Activated CD4-positive, alpha-beta T cell treated with anti-CD3 and anti-CD28 coated beads, Interleukin-2, amount 10 ng/mL, durations not matched to agents 7 days and 5 days (primary cell): ENCODE results near the gene REV1. TPM values are rescaled to one million over a fixed set of nuclear protein-coding genes. Genes with fewer than 3 reads are reported as not detected.

Experiments used
- total RNA-seq, 2 experiments: library from RNA; stranded (reverse); gene quantifications; one replicate each; pipeline ENCODE4 v1.2.3, GENCODE V29; 2021

REV1 gene
- total RNA-seq, 2 experiments from 2014 or later, result 37.4 to 40.7 TPM

Other genes starting within 250 kb of the REV1 start
- not detected for gene LYG2, start 234.4 kb downstream of the REV1 start, total RNA-seq
- gene LYG1, start 188.8 kb downstream of the REV1 start, total RNA-seq, result 1 to 10 TPM; 1.3 to 1.6 TPM
- gene TXNDC9, start 153.7 kb downstream of the REV1 start, total RNA-seq, result 10 to 100 TPM; 31.4 to 33.6 TPM
- gene EIF5B, start 152.6 kb downstream of the REV1 start, total RNA-seq, result 10 to 100 TPM; 40.2 to 47.0 TPM